IPS-NIHi7 (cell line): ENCODE data around the gene DTD1.

Experiments
- DNase-seq: peaks from one replicate; pipeline ENCODE4 v3.0.0; 2012; ENCODE audit warnings: mixed read lengths; ENCODE audit errors: extremely low spot score

DTD1 gene

DNA sequence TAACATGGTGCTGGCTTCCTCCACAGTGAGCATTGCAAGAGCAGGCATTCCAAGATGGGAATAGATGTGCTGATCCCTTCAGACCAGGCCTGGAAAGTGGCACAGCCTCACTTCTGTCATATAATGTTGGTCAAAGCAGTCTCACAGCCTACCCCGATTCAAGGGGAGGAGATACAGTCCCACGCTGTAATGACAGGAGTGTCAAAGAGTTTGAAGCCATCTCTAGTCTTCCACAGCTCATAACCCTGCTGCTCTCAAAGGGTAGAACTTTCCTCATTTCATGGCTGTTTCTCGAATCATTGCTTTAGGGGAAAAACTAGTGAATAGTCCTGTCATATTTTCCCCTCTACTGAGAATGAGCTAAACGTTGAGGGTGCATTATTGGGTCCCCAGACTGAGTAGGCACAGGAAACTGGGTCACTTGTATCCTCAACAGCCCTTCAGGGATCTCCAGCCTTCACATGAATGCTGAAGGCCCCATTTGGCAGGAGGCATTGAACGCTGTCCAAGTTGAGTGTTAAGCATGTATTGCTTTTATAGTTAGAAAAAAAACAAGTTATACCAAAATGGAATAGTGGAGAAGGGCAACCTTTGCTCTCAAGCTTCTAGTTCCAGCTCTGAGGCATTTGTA, 27.3 kb downstream of the DTD1 start:
- no peak for DNase-seq

DNA sequence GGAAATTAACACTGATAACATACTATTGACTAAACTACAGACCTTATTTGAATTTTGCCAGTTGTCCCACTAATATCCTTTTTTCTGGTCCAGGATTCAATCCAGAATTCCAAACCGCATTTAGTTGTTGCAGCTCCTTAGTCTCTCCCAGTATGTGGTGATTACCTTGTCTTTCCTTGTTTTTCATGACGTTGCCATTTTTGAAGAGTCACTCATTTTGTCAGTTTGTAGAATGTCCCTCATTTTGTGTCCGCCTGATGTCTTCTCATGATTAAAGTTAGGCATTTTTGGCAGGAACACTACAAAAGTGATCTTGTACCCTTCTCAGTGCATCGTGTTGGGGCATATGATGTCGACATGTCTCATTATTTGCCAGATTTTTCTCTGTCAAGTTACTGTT, 33.1 kb downstream of the DTD1 start:
- DNase-seq: no peak

DNA sequence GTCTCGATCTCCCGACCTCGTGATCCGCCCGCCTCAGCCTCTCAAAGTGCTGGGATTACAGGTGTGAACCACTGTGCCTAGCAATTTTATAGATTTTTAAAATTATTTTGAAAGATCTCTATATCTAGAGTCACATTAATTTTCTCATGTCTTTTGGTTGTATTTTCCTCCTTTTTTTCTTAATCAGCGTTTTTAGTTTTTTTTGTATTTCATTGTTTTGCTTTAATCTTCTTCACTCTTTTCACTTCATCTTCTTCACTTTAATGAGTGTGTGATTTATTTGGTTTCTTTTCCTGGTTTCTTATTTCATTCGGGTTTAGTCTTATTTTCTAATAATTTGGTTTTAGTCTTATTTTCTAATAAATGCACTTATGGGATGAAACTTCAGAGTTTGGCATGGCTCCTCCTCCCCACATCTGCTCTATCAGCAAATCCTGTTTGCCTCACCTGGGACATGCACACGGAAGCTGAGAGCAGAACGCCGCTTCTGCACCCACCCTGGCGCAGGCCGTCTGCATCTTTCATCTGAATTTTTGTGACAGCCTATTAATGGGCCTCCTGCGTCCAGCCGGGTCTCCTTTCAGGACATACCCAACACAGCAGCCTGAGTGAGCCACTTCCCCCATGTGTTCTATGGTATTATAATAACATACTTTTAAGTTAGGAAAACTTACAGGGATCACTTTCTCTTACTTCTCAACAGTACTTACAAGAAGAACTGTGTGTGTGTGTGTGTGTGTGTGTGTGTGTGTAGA, 35.5 kb downstream of the DTD1 start:
- no peak for DNase-seq

DNA sequence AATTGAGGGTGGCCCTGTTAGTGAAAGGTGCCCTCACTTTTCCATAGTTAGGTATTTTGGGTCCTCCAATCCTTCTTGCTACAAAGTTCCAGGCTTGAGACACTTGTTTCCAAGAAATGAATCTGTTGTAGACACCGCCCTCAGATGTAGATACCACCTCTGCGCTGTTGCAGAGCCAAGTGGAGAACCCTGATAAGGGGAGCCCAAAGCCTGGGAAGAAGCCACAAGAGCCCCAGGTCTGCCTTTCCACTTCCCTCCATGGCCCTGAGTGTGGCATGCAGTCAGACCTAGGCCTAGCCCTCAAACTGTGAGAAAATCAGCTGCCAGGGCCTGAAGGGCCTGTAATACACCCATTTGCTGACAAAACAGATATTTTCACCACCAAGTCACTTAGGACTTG, 37.1 kb downstream of the DTD1 start:
- DNase-seq: no peak

DNA sequence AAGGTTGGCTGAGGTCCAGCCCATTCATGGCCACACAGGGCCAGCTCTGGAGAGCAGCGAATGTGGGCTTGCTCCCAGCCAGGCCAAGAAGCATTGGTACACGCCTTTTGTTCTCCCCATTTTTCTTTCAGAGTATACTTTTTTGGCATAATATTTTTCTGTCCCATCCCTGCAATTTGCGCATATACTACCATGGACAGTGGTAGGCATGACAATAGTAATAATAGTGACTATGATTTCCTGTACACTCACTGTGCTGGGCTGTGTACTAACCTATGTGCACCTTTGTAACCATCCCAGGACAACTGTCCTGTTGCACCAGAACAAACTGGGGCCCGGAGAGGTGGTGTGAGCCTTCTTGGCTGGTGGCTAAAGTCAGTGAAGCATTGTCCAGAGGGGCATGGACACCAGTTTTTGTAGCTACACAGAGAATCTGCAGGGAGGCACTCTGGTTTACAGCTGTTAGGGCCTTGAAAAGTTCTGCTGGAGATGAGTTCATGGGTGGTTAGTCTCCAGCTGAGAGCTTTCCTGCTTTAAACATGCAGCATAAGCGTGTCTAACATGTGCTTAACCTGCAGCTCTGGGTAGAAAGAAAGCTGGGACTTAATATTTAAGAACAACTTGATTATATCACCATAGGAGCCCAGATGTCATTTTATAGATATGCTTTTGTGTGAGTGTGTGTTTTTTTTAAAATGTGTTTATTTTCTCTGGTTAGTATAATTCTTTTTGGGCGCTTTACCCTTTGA, 38.2 kb downstream of the DTD1 start:
- no peak for DNase-seq

DNA sequence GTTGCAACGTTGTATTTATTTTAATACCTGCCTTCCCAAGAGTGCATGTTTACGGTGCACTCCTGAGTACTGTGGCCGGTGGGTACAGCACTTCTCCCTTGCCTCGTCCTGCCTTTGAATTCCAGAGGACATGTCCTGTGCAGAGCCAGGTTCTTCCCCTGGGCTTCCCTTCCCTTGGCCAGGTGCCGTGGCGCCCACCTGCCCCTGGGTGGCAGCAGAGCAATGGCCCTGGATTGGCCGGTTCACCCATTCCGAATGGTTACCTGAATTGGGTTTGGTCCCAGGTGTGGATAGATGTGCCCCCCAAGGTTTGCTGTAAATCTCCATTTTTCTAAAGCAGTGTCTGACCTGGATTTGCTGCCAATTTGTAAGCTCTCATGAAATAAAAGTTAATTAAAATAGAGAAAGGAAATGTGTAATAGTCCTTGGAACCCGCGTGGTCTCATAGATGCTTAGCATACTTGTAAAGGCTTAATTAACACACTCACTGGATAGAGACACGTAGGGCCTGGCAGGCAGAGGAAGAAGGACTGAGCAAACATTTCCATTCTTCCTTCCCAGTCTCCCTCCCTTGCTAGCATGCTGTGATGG, 40.6 kb downstream of the DTD1 start:
- peak; percentile 77 for DNase-seq

DNA sequence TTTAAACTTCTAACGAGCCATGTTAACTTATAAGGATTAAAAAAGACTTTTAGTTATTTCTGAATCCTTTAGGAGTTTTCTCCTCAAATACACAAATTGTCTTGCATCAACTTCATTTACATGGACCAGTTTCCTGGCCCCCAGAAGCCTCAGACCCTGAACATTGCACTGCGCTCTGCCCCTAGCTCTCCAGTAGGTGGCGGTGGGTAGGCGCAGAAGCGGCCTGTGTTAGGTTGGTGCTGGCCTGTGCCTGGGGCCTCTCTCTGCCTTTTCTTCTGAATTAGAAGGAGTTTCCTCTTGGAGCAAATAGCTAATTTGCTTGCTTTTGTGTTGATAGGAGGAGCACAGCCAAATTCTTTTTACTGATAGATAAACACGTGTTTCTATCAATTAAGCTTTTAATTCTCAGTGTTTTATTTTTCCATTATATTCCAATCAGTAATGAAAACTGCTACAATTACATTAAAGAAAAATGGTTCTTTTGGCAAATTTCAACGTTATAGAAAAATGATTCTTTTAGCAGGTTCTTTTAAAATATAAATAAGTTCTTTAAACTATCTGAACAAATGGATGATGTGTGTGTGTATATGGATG, 44.4 kb downstream of the DTD1 start:
- peak; percentile 80 for DNase-seq

DNA sequence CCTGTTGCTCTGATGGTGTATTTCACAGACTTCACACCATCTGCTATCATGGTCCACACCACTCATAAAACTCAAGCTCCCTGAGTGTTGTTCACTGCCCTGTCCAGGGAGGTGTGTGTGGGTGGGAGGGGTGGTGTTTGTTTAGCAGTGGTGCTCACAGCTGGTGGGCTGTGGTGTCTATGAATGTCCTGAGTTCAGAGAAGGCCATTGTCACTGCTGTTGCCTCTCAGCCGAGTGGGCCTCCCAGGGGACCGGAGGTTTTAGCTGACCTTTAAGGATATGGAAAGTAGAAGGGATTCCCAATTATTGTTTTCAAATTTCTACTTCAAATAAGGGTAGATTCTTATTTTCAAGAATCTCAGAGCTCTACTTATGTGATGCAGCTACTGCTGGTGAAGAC, 45.6 kb downstream of the DTD1 start:
- DNase-seq: no peak

DNA sequence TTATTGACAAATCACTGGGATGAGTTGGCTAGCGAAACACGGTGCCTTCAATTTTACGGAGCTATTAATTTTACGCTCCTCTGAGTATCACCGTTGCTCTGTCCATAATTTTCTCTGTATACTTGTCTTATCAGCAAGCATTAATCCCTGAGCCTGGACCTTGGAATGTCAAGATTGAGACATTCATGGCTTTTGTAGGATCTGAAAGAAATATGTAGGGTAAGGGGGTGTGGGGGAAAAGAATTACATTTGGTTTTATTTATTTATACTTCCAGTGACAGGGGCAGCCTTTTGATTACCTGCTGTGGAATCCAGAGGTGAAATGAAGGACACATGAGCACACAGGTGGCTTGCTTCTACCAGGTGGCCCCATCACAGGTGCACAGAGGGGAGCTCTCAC, 46.6 kb downstream of the DTD1 start:
- DNase-seq: no peak

DNA sequence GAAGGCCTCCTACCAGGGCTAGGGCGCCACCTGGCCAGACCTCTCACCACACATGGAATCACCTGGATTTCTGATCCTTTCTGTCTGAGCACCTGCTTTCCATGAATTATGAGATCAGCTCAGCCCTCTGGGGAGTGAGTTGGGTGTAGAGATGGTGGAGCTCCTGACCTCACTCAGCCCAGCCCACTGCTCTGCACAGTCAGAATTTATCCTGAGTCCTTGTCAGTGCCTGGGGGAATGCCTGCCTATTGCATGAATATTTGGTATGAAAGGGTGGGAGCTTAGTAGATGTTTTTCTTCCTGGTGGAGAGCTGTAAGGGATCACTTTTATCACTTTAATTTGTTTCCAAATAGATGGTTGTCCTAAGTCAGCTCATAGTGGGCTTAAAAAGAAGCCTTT, 47.5 kb downstream of the DTD1 start:
- DNase-seq: no peak

DNA sequence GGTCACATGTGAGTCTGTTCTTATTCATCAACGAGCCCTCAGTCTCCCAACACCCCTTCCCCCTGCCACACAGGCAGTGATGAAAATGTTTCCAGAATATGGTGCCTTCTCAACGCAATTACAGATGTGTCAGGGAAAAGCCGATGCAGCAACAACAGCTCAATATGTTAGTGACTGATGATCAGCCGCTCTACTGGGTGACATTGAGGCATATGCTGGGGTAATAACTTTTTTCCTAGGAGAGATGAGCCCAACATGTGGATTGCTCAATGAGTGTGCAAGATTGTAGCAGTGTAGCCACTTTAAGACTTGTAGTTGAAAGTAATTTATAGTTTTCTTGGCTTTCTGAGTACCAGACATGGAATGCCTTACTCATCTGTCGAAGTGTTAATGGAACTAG, 49.4 kb downstream of the DTD1 start:
- DNase-seq: no peak

DNA sequence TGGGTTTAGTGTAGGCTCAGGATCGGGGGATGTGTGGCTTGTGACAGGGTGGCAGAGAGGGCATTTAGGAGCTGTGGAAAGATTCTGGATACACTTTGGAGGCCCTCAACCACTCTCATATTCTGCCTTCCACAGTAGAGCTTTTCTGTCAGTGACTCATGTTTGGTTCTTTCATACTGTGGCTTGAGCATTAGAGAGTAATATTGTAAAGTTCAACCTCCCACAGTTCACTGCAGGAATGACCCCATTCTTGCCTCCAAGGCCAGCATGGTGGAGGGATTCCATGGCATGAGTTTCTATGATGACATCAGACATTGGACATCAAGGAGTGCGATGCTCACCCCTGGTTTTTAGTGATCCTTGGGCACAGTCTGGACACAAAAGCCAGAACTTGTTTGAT, 50.9 kb downstream of the DTD1 start:
- DNase-seq: no peak

DNA sequence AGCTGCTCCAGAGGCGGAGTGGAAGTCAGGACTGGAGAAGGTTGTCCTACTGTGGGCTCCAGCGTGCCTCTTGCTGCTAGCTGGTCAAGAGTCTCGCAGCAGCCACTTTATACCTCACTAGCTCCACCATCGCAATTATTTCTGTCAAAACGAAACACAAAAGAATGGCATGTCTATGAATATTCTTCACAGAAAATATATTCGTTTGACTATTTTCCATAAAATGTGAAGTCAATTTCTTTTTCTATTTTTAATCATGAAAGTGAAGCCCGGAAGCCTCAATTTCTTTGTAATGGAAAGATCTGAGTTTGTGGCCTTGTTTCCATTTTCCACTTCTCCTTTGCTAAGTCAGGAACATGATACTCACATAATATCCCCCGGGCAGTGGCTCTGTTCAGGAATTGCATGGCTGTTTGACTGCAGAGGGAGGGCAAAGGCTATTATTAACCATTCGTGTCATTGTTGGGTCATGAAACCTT, 51.7 kb downstream of the DTD1 start:
- no peak for DNase-seq

DNA sequence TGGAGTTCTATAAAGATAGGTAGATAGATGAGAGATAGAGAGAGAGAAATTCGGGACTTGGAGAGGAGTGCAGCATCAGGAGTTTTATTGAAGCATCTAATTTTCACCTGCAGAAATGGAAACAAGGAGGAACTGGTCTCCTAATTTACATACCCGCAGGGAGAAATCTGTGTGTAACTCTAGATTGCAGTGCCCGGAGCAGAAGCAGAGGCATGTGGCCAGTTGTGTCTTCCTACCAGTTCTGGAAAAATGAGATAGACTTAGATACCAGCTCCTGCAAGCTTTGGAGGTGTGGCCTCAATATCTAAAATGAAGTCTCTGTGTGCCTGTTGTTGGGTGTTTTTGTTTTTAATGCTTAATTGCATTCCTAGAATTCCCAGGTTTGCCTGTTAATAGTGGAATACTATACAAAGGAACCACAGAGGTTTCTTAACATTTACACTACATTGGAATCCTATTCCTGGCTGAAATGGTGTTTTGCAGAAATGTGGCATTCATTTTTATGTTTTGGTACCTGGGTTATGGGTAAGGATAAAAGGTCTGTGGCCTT, 57.4 kb downstream of the DTD1 start:
- no peak for DNase-seq

DNA sequence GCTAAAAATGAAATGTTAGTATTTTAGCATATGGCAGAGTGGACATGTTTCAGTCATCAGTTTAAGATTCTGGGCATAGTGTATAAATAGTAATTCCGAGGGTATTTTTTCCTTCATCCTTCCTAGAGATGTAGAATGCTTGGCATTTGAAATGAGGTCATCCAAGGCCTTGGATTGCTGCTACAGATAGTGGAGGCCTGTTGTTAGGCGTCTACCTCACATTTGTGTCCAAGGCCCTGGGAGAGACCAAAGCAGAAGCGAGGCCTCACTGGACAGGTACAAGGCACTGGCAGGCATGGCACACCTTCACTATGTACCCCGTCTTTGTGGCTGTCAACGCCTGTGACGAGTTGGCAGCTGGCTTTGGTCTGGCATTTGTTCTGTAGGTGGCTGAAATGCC, 58.0 kb downstream of the DTD1 start:
- no peak for DNase-seq

DNA sequence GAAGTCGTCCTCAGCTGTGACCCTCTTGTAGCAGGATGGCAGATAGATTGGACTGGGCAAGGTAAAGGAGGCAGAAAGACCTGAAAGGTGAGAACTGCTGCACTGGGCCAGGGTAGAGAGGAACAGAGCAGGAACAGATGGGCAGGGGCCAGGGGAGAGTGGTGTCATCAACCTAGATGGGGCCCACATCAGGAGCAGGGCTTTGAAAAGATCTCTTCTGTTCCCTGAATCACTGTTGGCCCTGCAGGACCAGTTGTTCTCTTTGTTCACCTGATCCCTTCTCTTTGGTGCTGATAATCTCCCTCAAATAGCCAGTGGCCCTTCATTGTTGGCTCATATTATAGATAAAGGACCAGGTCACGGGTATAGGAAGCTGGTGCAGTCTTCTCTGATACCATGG, 59.9 kb downstream of the DTD1 start:
- no peak for DNase-seq

DNA sequence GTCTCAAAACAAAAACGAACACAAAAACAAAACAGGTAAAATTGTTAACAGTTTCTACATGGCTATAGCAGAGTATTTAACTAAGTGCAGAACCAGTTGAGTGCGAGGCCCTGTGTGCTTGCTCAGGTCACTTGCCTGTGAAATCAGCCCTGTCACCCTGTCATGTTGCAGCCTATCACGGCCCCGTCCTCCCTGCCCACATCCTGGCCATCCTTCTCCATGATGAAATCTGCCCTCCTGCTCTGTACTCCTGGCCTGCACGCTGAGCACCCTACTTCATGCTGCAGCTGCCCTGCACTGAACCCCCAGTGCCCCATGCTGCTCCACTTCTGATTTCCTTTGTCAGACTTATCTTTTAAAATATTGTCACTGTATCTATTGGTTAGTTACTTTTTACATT, 62.4 kb downstream of the DTD1 start:
- no peak for DNase-seq

DNA sequence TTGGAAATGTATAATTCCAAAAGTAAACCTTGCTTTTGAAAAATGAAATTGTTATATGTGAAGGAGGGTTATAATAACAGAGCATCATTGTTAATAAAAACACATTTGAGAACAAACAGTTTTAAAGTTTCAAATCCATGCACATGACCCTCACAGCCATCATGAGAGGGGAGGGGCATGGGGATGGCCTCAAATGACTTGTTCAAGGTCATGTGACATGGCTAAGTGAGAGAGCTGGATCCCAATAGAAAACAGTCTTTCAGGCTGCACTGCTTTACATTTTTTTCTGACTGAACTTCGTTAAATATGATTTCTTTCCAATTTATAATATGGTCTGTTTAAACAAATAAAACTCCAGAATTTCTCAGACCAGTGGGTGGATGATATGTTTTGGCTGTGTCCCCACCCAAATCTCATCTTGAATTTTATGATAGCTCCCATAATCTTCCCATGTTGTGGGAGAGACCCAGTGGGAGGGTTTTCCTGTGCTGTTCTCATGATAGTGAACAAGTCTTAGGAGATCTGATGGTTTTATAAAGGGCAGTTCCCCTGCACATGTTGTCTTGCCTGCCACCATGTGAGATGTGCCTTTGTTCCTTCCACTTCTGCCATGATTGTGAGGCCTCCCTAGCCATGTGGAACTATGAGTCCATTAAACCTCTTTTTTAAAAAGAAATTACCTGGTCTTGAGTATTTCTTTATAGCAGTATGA, 66.0 kb downstream of the DTD1 start:
- DNase-seq: no peak

DNA sequence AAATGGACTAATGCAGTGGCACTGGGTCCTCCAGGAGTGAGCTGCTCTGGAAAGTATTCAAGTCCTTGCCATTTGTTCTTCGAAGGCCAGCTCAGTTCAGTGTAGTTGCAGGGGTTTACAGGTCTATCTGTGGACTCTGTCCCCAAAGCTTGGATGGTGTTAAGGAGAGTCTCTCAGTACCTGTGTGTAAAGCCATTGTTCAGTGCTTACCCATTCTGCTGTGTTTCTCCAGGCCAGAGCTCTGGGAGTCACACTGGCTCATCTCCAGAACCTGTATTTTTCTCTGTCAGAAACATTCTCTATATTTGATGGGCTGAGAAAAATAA, 66.6 kb downstream of the DTD1 start:
- DNase-seq: no peak

DNA sequence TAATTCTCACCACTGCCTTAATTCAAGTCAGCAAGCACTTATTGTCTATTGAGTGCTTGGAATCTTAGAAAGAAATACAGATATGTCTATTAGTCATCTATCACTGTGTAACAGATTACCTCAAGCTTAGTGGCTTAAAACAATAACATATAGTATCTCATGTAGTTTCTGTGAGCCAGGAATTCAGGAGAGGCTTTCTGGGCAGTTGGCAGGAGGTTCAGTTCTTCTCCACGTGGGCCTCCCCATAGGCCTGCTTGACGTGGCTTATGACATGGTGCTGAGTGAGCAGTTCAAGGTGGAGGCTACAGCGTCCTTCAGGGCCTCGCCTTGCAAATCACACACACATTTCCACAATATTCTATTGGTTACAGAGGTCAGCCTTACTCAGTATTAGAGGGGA, 69.7 kb downstream of the DTD1 start:
- DNase-seq: no peak

DNA sequence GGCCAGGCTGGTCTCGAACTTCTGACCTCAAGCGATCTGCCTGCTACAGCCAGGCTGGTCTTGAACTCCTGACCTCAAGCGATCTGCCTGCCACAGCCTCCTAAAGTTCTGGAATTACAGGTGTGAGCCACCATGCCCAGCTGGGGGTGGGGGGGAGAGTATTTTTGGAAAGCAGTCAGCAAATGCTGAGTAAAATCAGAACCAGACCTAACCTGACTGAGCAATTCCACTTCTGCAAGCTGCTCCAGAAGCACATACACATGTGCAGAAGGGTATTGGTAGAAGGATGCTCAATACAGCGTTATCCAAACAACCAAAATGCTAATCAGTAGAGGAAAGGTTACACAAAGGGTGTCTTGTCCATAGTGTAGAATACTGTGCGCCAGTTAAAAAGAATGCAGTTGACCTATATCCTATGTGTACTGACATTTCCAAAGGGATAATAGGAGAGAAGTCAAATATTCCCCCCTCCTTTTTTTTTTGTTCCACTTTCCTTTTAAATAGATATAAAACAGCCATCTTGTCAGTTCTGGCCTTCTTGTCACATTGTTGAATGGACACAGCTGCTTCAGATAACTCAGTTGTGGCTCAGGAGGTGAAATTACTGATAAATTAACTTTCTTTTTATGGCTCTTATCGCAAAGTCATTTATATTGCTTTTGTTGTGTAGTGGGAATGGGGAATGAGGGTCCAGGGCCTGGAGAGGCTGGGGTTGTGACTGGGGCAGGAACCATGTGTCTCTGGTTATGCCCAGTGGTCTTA, 74.6 kb downstream of the DTD1 start:
- no peak for DNase-seq
